Adrenal gland (tissue), 5 donors: ENCODE results near the gene TFPI.

Source experiments
- CTCF ChIP-seq, 6 experiments: fragments of 450-650 bp in 4 of 6; fragments of 200-600 bp in 2 of 6; sonication (generic) in 1 of 6; IDR thresholded peaks; 1 replicate in 5 of 6; 2 replicates in 1 of 6; pipeline versions ENCODE4 v1.5.1 to v1.8.0; 2016 to 2021; ENCODE audit warnings: antibody characterized with exemption in 6 of 6, mild to moderate bottlenecking in 2 of 6, moderate library complexity in 1 of 6
- POLR2A ChIP-seq, 2 donors: fragments of 450-650 bp; IDR thresholded peaks; one replicate each; pipeline ENCODE4 v1.6.1; 2017; ENCODE audit warnings: antibody characterized with exemption in 2 of 2, mild to moderate bottlenecking in 2 of 2, moderate library complexity in 1 of 2
- donor health status: DM: no; HTN: no; CAD: no.

GRCh38 chr2:187470698-187471097 is 83.5 kb downstream of the TFPI start:
- TF ChIP-seq CTCF (IDR thresholded peaks at IDR 0.05) (no peak), POLR2A (IDR thresholded peaks at IDR 0.05) (no peak)
